HepG2 (cell line): ENCODE data around the gene SLC15A2.

Source experiments
- EZH2 ChIP-seq: conservative IDR thresholded peaks from 2 replicates; pipeline ENCODE4 v1.6.1; 2012; ENCODE audit warnings: mild to moderate bottlenecking, low read depth, low read length, moderate library complexity
- SP1 ChIP-seq, 2 experiments: fragments of 450-650 bp in 1 of 2; sonication (generic) in 1 of 2; formaldehyde crosslinking in 1 of 2; IDR thresholded peaks; 2 replicates each; pipeline versions ENCODE4 v1.4.0 to v1.6.1; 2016 to 2020; ENCODE audit warnings: missing genetic modification reagents in 1 of 2
- ZNF326 ChIP-seq: sonication (generic); formaldehyde crosslinking; IDR thresholded peaks from 2 replicates; pipeline ENCODE4 v1.4.0; 2020; ENCODE audit warnings: missing genetic modification reagents, borderline replicate concordance
- ZNF670 ChIP-seq: sonication (generic); formaldehyde crosslinking; IDR thresholded peaks from 2 replicates; pipeline ENCODE4 v1.8.0; 2022; ENCODE audit warnings: mild to moderate bottlenecking, missing genetic modification reagents, borderline replicate concordance
- TF ChIP-seq, protein P1 (sequence below): sonication (generic); formaldehyde crosslinking; IDR thresholded peaks from 2 replicates; pipeline ENCODE4 v1.4.0; 2020; ENCODE audit warnings: mild to moderate bottlenecking, missing genetic modification reagents

DNA sequence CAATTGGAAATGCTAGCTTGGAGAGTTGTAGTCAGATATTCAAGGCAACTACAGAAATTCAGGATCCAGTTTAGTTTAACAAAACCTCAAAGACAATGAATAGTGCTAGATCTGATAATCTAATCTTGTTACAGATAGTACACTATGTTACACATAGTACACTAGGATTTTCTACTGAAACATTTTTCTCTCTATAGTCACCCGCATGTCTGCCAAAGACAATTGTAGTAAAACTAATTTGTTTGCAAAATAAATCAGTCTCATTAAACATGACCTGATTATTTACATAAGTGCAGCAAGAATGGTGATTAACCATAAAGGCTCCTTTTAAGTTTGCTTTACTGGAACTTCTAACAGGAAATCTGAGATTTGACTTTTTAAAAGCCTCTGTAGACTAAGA lies 75.8 kb downstream of the SLC15A2 start:
- no peak for TF ChIP-seq ZNF670
- no peak for TF ChIP-seq SP1 (IDR thresholded peaks at IDR 0.05)
- TF ChIP-seq SP1 (CRISPR knock-in tag; IDR thresholded peaks at IDR 0.05), result no peak
- TF ChIP-seq EZH2, result no peak
- TF ChIP-seq, protein P1, sequence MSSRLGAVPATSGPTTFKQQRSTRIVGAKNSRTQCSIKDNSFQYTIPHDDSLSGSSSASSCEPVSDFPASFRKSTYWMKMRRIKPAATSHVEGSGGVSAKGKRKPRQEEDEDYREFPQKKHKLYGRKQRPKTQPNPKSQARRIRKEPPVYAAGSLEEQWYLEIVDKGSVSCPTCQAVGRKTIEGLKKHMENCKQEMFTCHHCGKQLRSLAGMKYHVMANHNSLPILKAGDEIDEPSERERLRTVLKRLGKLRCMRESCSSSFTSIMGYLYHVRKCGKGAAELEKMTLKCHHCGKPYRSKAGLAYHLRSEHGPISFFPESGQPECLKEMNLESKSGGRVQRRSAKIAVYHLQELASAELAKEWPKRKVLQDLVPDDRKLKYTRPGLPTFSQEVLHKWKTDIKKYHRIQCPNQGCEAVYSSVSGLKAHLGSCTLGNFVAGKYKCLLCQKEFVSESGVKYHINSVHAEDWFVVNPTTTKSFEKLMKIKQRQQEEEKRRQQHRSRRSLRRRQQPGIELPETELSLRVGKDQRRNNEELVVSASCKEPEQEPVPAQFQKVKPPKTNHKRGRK (CRISPR knock-in tag), result no peak
- no peak for TF ChIP-seq ZNF326 (CRISPR knock-in tag)
